HG02642 (cell line): Measurements from ENCODE around the gene DNAL4.

ENCODE experiments used
- ATAC-seq: cut with Tn5 transposase; IDR thresholded peaks from one replicate; pipeline ENCODE4 v1.9.1; 2021; ENCODE audit warnings: mild to moderate bottlenecking; ENCODE audit not compliant: unreplicated experiment, poor library complexity

Gene DNAL4

DNA sequence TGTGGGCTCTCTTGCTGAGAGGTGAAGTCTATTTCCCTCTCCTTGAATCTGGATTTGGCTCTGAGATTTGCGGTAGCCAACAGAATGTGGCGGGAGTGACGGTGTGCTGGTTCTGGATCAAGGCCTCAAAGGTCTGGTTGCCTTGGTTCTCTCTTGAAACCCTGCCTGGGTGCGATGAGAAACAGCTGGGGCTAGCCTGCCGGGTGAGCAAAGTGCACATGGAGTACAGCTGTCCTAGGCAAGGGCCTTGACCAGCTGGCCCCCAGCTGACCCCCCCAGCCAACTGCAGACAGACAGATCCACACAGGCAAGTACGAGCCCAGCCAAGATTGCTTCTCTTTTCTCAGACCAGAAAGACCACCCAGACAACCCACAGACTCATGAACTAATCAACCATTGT, 49.0 kb downstream of the DNAL4 start:
- no peak for ATAC-seq

- ATAC-seq: no peak
These were observed 51.6 kb downstream of the DNAL4 start for GRCh38 chr22:38742176-38742942.

DNA sequence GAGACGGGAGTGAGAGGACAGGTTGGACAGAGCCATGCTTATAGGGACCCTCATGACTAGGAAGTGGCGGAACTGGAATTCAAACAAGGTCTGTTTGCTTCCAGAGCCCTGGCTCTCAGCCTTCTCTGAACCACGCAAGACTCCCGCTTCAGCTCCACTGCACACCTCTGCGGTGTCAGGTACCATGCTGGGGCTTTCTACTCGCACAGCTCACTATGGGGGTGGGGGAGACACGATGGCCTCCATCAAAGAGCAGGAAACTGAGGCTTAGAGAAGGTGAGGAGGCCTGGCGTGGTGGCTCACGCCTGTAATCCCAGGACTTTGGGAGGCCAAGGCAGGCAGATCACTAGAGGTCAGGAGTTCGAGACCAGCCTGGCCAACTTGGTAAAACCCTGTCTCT, 52.4 kb downstream of the DNAL4 start:
- ATAC-seq: no peak

- no peak for ATAC-seq
These were observed 52.8 kb downstream of the DNAL4 start for GRCh38 chr22:38741166-38741565.

GRCh38 chr22:38740754-38741153, 53.2 kb downstream of the DNAL4 start:
- ATAC-seq: no peak

- no peak for ATAC-seq
These were observed 53.7 kb downstream of the DNAL4 start for GRCh38 chr22:38740116-38740723.

DNA sequence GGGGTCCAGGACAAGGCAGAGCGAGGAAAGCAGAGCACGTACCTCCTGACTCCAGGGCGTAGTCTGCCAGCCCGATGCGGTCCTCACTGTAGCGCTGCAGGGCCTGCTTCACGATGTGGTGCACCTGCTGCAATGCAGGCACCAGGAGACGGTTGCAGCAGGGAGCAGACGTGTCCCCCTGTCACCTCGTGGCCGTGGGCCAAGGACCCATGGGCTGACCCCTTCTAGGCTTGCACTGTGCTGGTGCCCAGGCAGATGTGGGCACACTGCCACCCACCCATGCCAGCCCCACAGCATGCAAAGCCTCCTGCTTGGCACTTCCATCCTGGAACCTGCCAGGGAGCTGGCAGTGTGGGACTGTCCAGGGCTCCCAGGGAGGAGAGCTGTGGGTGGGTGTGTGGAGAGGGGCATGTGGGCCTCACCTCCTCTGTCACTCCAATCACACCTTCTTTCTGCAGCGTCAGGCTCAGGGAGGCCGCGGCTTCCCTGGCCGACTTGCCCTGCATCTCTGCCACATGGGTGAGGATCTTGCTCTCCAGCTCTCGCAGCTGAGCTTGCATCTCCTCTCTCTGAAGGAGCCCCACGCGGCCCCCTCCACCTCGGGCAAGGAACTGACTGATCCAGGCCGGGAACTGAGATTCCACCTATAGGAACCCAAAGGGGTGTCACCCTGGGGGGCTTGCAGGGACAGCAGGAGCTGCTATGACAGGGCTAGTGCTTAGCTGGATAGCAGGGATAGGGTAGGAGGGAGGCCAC, 54.5 kb downstream of the DNAL4 start:
- no peak for ATAC-seq

DNA sequence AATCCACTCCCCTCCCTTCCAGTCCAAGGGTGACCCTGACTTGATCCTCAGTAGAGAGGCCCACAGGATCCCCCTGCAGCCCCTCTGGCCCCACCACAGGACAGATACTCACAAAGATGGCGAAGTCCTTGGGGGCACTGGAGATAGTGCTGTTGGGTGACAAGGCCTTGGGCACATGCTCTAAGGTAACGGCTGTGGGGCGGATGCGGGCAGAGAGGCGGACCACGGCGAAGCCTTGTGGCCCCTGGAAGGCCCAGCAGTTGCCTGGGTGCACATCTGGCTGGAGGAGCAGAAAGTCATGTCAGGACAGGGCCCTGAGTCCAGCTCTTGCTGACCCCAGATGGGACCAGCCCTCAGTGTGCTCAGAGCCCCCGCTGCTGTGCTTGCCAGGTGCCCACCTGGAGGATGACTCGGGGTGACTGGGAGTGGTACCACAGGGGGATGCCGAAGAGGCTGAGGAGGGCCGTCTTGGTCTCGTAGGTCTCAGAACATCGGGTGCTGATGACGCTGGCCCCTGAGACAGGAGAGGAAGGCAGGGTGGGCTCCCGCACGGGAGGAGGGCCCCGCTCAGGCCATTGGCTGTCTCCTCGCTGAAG, 55.4 kb downstream of the DNAL4 start:
- ATAC-seq: no peak

DNA sequence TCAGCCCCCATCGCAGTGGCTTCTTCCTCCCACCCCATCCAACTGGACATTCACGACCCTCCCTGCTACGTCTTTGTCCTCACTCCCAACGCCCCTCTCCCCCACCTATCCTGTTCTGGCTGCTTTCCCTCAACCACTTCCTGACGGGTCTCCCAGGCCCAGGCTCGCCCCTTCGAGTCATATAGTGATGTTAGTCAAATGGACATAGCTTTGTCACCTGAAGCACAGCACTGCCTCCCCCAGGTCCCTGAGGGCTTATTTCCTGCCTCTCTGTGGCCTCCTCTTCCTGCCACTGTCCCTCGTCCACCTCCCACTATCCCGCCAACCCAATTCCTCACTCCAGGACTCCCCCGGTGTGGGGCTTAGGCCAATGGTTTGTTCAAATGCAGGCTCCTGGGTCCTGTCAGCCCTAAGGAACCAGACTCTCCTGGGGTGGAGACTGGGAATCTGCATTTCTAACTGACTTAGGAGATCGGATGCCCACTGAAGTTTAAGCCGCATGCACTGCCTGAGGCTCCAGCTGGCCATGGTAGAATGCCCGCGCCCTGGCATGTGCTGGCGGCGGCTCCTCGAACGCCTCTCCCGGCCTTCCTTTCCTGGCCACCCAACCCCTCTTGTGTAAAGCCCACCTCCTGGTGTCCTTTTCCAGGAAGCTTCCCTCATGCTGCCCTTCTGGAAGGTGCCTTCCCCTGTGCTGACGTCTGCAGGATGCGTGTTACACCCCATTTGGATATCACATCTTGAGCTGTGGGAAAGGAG, 56.5 kb downstream of the DNAL4 start:
- ATAC-seq: no peak

DNA sequence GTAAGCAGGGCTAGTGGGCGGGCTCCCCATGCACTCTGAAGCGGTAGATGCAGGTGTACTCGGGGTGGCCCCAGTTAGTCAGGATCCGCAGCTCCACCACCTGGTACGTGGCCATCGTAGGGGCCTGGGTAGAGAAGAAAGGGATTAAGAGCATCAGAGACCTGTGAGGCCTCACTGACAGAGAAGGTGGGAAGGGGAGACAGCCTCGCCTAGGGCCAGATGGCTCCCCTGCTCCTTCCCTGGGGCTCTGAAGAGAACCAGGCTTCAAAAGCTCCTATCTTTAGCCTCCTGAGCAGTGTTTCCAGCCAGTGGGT, 57.7 kb downstream of the DNAL4 start:
- no peak for ATAC-seq

GRCh38 chr22:38735465-38736256, 58.3 kb downstream of the DNAL4 start:
- no peak for ATAC-seq

DNA sequence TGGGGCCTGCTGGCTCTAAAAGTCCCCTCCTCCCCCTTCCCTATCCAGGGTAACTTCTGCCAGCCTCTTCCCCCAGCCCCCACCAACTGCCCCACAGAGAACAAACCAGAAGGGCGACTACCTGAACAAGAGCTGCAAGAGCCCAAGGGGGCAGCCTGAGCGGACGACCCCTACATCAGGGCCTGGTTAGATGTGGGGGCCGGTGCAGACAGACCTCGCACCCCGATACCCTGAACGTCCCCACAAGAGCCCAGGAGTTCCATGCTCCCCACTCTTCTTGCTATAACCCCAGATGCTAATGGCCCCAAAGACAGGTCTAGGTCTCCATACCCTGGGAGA, 58.8 kb downstream of the DNAL4 start:
- ATAC-seq: no peak

DNA sequence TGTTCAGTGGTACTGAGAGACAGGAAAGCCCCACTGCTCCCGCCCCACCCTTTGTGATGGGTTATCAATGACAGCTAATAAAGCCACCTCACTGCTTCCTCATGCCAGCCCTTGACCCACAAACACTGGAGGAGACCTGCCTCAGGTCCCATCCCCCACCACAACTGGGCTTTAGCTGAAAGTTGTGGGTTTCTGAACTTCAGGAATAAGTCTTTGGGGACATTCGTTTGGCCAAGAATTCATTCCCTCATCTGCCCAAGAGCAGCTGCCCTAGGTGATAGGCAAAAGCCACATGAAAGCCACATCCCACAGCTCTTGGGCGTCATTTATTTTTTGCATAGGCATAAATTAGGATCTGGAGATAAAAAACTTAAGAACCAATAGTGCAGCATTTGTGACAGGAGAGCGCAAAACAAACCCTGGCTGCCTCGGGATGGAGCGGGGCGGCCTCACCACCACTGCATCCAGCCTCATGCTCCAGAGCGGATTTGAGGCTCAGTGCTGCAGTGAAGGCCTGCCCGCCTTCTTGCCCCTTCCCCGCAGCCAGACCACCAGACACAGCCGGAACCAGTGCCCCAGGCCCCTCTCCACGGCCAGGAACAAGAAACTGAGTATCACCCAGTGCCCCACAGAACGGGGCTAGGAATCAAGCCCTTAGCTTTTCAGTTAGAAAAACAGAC, 59.4 kb downstream of the DNAL4 start:
- no peak for ATAC-seq

GRCh38 chr22:38733724-38734381, 60.1 kb downstream of the DNAL4 start:
- no peak for ATAC-seq

- no peak for ATAC-seq
These were observed 60.6 kb downstream of the DNAL4 start for GRCh38 chr22:38733329-38733723.

DNA sequence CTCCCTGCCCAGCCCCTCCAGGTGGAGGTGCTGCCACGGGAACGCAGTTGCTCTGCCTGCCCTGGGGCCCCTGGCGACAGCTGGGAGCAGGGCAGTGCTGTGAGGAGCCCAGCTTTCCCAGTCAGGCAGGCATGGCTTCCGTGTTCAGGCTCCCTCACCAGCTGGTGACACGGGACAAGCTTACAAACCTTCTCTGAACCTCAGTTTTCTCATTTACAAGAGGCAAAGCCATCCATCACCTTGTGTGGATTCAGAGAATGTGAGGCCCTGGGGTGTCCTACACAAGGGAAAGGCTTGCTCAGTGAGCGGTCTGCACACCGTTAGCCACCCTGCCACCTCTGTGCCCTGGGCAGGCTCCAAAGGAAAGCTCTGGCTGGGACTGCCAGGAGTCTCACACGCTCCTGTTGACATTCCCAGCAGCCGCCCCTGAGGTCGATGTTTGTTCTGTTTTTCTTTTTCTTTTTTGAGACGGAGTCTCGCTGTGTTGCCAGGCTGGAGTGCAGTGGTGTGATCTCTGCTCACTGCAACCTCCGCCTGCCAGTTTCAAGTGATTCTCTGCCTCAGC, 61.6 kb downstream of the DNAL4 start:
- ATAC-seq: no peak

DNA sequence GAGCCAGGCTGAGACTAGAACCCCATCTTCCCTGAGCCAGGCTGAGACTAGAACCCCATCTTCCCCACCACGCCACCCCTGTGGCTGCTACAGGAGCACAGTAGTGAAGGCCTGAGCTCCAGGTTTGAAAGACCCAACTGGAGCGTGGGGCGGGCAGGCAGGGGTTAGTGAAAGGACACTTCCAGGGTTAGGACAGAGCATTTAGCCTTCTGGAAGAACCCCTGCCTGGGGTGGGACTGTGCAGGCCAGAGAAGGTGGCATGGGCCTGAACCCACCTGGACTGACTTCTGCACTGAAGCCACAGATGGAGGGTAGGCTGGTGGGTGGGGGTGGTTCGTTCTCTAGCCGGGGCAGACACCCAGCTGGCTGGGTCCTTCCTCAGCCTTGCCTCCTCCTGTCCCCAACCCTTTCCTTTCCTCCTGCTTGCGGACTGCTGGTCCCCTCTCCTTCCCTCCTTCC, 62.2 kb downstream of the DNAL4 start:
- no peak for ATAC-seq

GRCh38 chr22:38730411-38730871, 63.5 kb downstream of the DNAL4 start:
- no peak for ATAC-seq
